ENCODE data around the gene RAP2C. TPM values are rescaled to one million over a fixed set of nuclear protein-coding genes. Genes with fewer than 3 reads are reported as not detected.

RAP2C gene
- total and polyA plus RNA-seq, 2 donors (not counting 3 experiments of a cell fraction or from before 2014, with no cell fraction given), result 5.5 to 22.2 TPM

GRCh38 chrX:132263127-132263526 lies 43.9 kb upstream of the RAP2C start:
- Histone ChIP-seq H3K79me2 (ENCODE audit: control insufficient read depth, insufficient read depth, low read length) (no peaks in the 10 kb centered on the region), H3K9ac (replicated peaks; ENCODE audit: extremely low read depth, insufficient read depth, low read length) (no peak overlapping the region), H3K27ac (ENCODE audit: insufficient read depth, low read depth, low read length) (no peak overlapping the region), H3K9me1 (replicated peaks; ENCODE audit: control insufficient read depth, extremely low read depth, insufficient read depth, low read length) (no peaks in the 10 kb centered on the region), H3K27me3 (ENCODE audit: control insufficient read depth in 2 of 2, insufficient read depth in 2 of 2, low read length in 2 of 2) (no peaks in the 10 kb centered on the region), H3K4me3 (replicated peaks in 1 of 3; ENCODE audit: insufficient read depth in 1 of 3, low read depth in 1 of 3, low read length in 3 of 3) (no peak overlapping the region), H3K4me1 (ENCODE audit: control insufficient read depth, extremely low read depth, insufficient read depth, low read length) (no peaks in the 10 kb centered on the region), H2AFZ (ENCODE audit: low read depth, low read length) (no peak overlapping the region), H3K36me3 (ENCODE audit: control insufficient read depth in 2 of 2, extremely low read depth in 1 of 2, insufficient read depth in 2 of 2, low read length in 2 of 2) (no peaks in the 10 kb centered on the region), H3K9me3 (replicated peaks; ENCODE audit: control insufficient read depth, insufficient read depth, low read length) (no peaks in the 10 kb centered on the region), H3K4me2 (ENCODE audit: insufficient read depth, low read length) (no peak overlapping the region), H4K20me1 (replicated peaks; ENCODE audit: control insufficient read depth, extremely low read depth, insufficient read depth, low read length) (no peaks in the 10 kb centered on the region)
- CTCF ChIA-PET, result no interaction called here
- POLR2A ChIA-PET, result no interaction called here
- DNase-seq (ENCODE audit: low read depth, low spot score) (no peak), FAIRE-seq (no peak)
- intact Hi-C loops (cut with micrococcal nuclease) (no loop called here), dilution Hi-C loops (cut with MboI; ENCODE audit: extremely low pct_ligation_motif_present, low sequenced_read_pairs) (no loop called here)
- BruUV-seq (replicated peaks), result no TSS peak
- TF ChIP-seq MAX (IDR thresholded peaks at IDR 0.05; ENCODE audit: insufficient read depth, insufficient read length) (no peak), CTCF (IDR thresholded peaks at IDR 0.05; ENCODE audit: extremely low read depth in 1 of 2, insufficient read depth in 1 of 2, low read depth in 1 of 2, low read length in 2 of 2) (no peak), POLR2A (IDR thresholded peaks at IDR 0.05; ENCODE audit: low read depth, low read length) (no peak), EZH2 (IDR thresholded peaks at IDR 0.05; ENCODE audit: borderline replicate concordance, low read depth, low read length, severe bottlenecking) (no peak), GATA2 (IDR thresholded peaks at IDR 0.05; ENCODE audit: insufficient read depth, insufficient read length, low read depth, low read length) (no peak), JUN (IDR thresholded peaks at IDR 0.05; ENCODE audit: borderline replicate concordance, insufficient read depth, insufficient read length, low read depth) (no peak), POLR2AphosphoS5 (IDR thresholded peaks at IDR 0.05; ENCODE audit: insufficient read depth, low read depth, low read length) (no peak), MYC (IDR thresholded peaks at IDR 0.05; ENCODE audit: low read depth, low read length) (no peak), FOS (IDR thresholded peaks at IDR 0.05; ENCODE audit: borderline replicate concordance, insufficient read depth, low read length) (no peak)
